Testis (tissue), 3 donors: Measurements from ENCODE around the gene CAVIN1. TPM values are rescaled to one million over a fixed set of nuclear protein-coding genes. Genes with fewer than 3 reads are reported as not detected.
"Not testable (repeated sequence)": the region's sequence is repeated elsewhere in the genome, so short reads cannot be mapped to it uniquely, and the experiment has no call there.

Experiments
- DNase-seq: peaks from one replicate; pipeline ENCODE4 v3.0.0-alpha.2; 2019
- H3K27ac ChIP-seq, 2 donors: fragments of 200-600 bp; sonication (generic); one replicate each; pipeline ENCODE4 v1.5.1; 2019
- H3K27me3 ChIP-seq: fragments of 200-600 bp; sonication (generic); one replicate; pipeline ENCODE4 v1.5.1; 2019
- H3K36me3 ChIP-seq: fragments of 200-600 bp; sonication (generic); one replicate; pipeline ENCODE4 v1.5.1; 2017; ENCODE audit warnings: low read depth; ENCODE audit errors: missing control alignments
- H3K4me1 ChIP-seq: fragments of 200-600 bp; sonication (generic); one replicate; pipeline ENCODE4 v1.5.1; 2019
- H3K4me3 ChIP-seq, 2 donors: fragments of 200-600 bp; sonication (generic); one replicate each; pipeline ENCODE4 v1.5.1; 2017 to 2019
- H3K9me3 ChIP-seq: fragments of 200-600 bp; sonication (generic); one replicate; pipeline ENCODE4 v1.5.1; 2017
- CTCF ChIP-seq, 3 experiments: fragments of 450-650 bp in 2 of 3; fragments of 200-600 bp in 1 of 3; sonication (generic) in 1 of 3; IDR thresholded peaks; one replicate each; pipeline ENCODE4 v1.5.1; 2016 to 2019; ENCODE audit warnings: antibody characterized with exemption in 3 of 3, mild to moderate bottlenecking in 2 of 3, moderate library complexity in 1 of 3
- POLR2A ChIP-seq: fragments of 450-650 bp; IDR thresholded peaks from one replicate; pipeline ENCODE4 v1.6.1; 2017; ENCODE audit warnings: antibody characterized with exemption, mild to moderate bottlenecking, moderate library complexity
- WGBS, 2 donors: methylation state at CpG; one replicate each; pipeline ENCODE4 v1.1.5; 2018; 5-methylcytosine and 5-hydroxymethylcytosine counted together
- intact Hi-C: fragments of 100-400 bp; cut with DNase I; formaldehyde crosslinking; loops from one replicate; pipeline ENCODE4 v1.15.1; 2023; ENCODE audit warnings: low total_unique reads
- polyA plus RNA-seq: library from polyadenylated mRNA; stranded (reverse); fragments of 350-450 nt; fragmentation: Illumina TruSeq; extraction: RNeasy Lipid Tissue Mini Kit (QIAGEN cat#74804); gene quantifications from one replicate; pipeline ENCODE4 v1.2.3, GENCODE V29; 2014; ENCODE audit warnings: low read depth, low replicate concordance; ENCODE audit not compliant: insufficient read depth
- total RNA-seq, 2 donors: library from RNA; depleted of rRNA; stranded (reverse); fragments of >200 nt; gene quantifications; one replicate each; pipeline ENCODE4 v1.2.3, GENCODE V29; 2016

CAVIN1 gene
- total and polyA plus RNA-seq, 3 donors from 2014 or later, result 49.4 to 106 (median 68.4) TPM

- no peak for TF ChIP-seq POLR2A
- no peak for TF ChIP-seq CTCF (IDR thresholded peaks at IDR 0.05)
- Histone ChIP-seq H3K27me3 (no peaks in the 10 kb centered on the region), H3K36me3 (no peaks in the 10 kb centered on the region), H3K4me3 (no peak overlapping the region), H3K4me1 (peaks cover 21% of the 10 kb centered on the region), H3K9me3 (no peaks in the 10 kb centered on the region), H3K27ac (peak overlapping the region; percentile 77 to 97)
- WGBS, 2 donors, result 42% methylated on average over 5 of the region's 5 CpGs
- intact Hi-C loops, result no loop called here
- DNase-seq, result peak; percentile 43
Measured at GRCh38 chr17:42456223-42457106, 33.4 kb upstream of the CAVIN1 start.

- H3K4me1 ChIP-seq, result peaks cover 14% of the 10 kb centered on the region
- H3K4me3 ChIP-seq, H3K36me3 ChIP-seq, H3K27ac ChIP-seq, H3K9me3 ChIP-seq, DNase-seq, intact Hi-C loops, H3K27me3 ChIP-seq: not testable (repeated sequence)
- WGBS, 2 donors, result 93 to 95% methylated on average over 6 of the region's 6 CpGs
Measured at GRCh38 chr17:42454987-42455386, 31.9 kb upstream of the CAVIN1 start.

GRCh38 chr17:42453439-42453838 lies 30.4 kb upstream of the CAVIN1 start:
- no peaks in the 10 kb centered on the region for H3K9me3 ChIP-seq
- no peak overlapping the region for H3K4me3 ChIP-seq
- 54 to 61% methylated on average over 2 of the region's 2 CpGs for WGBS, 2 donors
- no peak overlapping the region for H3K27ac ChIP-seq
- no peak for DNase-seq
- no peaks in the 10 kb centered on the region for H3K36me3 ChIP-seq
- intact Hi-C loops, result no loop called here
- TF ChIP-seq POLR2A (no peak), CTCF (IDR thresholded peaks at IDR 0.05) (no peak)
- peaks cover 11% of the 10 kb centered on the region for H3K4me1 ChIP-seq
- no peaks in the 10 kb centered on the region for H3K27me3 ChIP-seq

- H3K9me3 ChIP-seq, H3K4me1 ChIP-seq, intact Hi-C loops, H3K27me3 ChIP-seq, H3K4me3 ChIP-seq, H3K36me3 ChIP-seq, DNase-seq, H3K27ac ChIP-seq: not testable (repeated sequence)
- 80 to 86% methylated on average over 5 of the region's 5 CpGs for WGBS, 2 donors
Measured at GRCh38 chr17:42451270-42451669, 28.2 kb upstream of the CAVIN1 start.

GRCh38 chr17:42449838-42450237 lies 26.8 kb upstream of the CAVIN1 start:
- WGBS, 2 donors, result 60% methylated on average over 1 of the region's 2 CpGs; no CpG with 5 or more reads in 1 of the 2 donors
- intact Hi-C loops, H3K4me1 ChIP-seq, H3K36me3 ChIP-seq, H3K4me3 ChIP-seq, H3K9me3 ChIP-seq, DNase-seq, H3K27ac ChIP-seq, H3K27me3 ChIP-seq: not testable (repeated sequence)

- WGBS, 2 donors, result 83 to 96% methylated on average over 1 to 21 of the region's 27 CpGs
Measured at GRCh38 chr17:42449176-42449575, 26.1 kb upstream of the CAVIN1 start.

GRCh38 chr17:42442196-42442565 lies 19.1 kb upstream of the CAVIN1 start:
- H3K36me3 ChIP-seq, result no peaks in the 10 kb centered on the region
- 60 to 63% methylated on average over 5 of the region's 5 CpGs for WGBS, 2 donors
- intact Hi-C loops, result no loop called here
- H3K4me1 ChIP-seq, result no peaks in the 10 kb centered on the region
- no peak overlapping the region for H3K4me3 ChIP-seq
- no peak overlapping the region for H3K27ac ChIP-seq
- DNase-seq, result no peak
- TF ChIP-seq CTCF (IDR thresholded peaks at IDR 0.05) (no peak), POLR2A (no peak)
- H3K9me3 ChIP-seq, result no peaks in the 10 kb centered on the region
- H3K27me3 ChIP-seq, result no peaks in the 10 kb centered on the region

More at GRCh38 chr17:42449176-42449575, 26.1 kb upstream of the CAVIN1 start:
- H3K36me3 ChIP-seq, DNase-seq, H3K4me3 ChIP-seq, intact Hi-C loops, H3K27ac ChIP-seq, H3K27me3 ChIP-seq, H3K4me1 ChIP-seq, H3K9me3 ChIP-seq: not testable (repeated sequence)
